NCI-H446 treated with DMSO at 0.1 percent for 48 hours (cell line): ENCODE data around the gene TMEM59L.
"Not testable (repeated sequence)": the region's sequence is repeated elsewhere in the genome, so short reads cannot be mapped to it uniquely, and the experiment has no call there.

Experiments used
- DNase-seq: peaks from one replicate; lab custom pipeline; 2025; lab: John Stamatoyannopoulos, UW

TMEM59L gene

DNA sequence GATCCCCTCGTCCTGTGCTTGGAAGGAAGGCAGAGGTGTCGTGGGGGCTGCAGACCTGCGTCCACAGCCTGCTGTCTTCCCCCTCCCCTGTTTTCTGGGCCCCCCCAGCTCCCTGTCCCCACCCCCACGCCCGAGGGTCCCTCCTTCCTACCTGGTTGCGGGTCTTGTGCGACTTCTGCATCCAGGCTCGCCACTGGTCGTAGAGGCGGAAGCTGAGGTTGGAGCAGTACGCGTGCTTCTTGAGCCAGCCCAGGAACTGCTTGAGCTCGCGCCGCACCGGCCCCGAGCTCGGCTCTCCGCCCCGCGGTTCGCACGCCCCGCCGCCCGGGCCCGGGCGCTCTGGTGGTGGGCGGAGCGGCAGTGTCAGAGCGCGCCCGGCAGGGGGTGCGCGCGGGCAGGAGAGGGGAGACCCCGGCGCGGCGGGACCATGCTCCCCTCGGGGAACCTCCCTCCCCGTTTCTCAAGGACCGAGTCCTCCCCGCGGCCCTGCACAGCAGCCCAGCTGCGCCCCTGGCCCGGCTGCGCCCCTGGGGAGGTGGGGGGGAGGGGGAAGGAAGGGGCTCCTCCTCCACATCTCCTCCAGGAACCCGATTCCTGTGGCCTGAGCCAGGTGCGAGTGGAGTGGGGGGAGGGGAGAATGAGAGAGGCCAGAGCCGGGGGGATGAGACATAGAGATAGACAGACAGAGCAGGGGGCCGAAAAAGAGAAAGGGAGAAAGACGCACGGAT, 18.4 kb upstream of the TMEM59L start:
- DNase-seq, result no peak

DNA sequence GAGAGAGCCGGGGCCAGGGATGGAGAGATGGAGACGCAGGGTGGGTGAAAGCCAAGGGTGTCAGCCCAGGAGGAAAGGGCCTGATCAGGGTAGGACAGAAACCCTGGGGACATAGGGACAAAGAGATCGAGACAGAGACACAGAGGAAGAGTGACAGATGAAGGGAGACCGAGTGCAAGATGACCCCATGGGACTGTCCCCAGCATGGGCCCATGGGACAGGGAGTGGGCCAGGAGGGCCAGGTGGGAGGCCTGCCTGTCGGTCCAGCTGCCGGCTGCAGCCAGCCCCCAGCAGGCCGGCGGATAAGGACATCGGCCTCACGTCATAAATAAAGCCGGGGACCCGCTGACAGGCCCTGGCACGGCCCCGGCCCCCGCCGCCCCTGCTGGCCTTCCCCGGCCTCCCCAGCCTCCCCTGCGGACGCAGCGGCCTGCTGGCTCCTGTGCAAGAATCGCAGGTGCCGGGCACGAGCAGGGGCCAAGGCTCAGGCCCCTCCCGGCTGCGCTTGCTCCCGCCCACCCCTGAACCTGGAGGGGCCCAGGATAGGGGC, 17.8 kb upstream of the TMEM59L start:
- DNase-seq, result no peak

DNA sequence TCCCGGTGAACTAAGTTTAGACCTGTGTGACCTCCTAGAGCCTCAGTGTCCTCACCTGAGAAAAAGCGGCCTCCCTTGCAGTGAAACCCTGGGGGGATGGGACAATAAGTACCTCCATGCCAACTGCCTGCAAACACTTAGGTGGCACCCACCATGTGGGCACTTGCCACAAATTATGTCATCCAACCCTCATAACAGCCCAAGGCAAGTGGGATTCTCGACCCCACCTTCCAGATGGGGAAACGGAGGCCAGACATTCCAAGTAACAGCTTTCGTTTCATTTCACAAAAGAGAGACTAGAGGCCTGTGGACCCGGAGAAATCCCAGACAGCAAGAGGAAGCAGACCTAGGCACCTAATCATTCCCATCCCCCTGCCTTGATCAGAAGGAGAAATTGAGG, 17.2 kb upstream of the TMEM59L start:
- DNase-seq, result no peak

DNA sequence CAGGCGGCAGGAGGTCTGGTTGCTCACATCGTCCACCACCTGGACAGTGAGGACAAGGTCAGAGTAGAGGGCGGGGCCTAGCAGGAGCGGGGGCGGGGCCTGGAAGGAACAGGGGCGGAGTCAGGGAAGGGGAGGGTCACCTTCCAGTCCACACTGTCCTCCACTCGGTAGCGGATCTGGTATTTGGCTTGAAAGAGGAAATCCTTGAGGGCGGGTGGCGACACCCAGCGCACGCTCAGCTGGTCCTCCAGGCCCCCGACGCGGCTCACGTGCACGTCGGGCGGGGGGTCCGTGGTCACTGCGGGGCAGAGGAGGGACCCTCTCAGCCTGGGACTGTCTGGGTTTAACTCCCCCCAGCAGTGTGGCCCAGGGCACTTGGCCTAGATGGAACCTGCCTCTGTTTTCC, 15.9 kb upstream of the TMEM59L start:
- DNase-seq, result no peak

DNA sequence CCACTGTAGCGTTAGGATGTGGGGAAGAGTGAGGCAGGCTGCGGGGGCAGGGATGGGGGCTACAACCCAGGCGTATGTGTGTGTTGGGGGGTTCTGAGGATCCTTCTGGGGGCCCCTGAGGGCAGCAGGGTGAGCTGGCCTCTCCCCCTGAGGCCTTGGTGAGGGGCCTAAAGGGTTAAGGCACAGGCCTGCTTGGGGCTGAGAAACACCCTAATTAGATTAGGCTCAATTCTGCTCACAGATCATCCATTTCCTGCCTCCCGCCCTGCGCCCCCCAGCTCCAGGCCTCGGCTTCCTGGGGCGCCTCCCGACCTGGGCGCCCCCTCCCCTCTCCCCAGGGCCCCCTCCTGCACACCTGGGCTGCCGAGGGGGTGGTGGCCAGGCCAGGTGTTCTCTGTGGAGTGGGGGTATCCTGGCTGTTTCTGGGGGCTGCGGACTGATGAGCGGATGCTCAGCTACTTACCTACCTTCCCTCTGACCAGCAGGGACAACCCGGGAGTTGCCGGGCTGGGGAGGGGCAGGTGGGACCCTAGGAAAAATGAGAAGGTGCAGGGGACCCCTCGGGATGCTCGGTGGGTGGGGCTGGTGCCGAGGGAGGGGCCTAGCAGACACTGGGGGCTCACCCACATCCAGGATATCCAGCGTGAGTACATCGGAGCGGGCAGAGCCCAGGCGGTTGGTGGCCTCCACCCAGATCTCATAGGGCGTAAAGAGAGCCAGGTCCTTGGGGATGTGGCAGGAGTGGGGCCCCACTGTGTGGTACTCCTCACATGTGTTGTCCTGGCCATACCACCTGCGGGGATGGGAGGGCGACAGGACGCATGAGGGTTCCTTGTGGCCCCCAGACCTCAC, 14.6 kb upstream of the TMEM59L start:
- DNase-seq, result no peak

DNA sequence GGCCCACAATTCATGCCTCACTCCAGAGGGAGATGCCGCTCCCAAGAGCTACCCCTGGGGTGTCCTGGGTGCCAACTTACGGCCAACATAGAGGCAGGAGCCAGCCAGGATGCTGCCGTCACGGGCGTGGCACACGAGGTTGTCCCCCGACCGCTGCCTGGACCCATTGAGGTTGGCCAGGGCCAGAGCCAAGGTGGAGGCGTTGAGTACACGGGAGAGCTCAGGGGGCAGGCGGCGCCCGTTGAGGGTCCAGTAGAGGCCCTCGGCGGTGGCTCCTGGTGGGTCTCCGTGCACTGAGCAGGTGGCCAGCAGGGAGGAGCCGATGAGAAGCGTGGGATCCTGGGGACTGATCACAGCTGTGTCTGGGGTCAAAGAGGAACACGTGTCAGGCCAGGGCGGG, 13.2 kb upstream of the TMEM59L start:
- no peak for DNase-seq

DNA sequence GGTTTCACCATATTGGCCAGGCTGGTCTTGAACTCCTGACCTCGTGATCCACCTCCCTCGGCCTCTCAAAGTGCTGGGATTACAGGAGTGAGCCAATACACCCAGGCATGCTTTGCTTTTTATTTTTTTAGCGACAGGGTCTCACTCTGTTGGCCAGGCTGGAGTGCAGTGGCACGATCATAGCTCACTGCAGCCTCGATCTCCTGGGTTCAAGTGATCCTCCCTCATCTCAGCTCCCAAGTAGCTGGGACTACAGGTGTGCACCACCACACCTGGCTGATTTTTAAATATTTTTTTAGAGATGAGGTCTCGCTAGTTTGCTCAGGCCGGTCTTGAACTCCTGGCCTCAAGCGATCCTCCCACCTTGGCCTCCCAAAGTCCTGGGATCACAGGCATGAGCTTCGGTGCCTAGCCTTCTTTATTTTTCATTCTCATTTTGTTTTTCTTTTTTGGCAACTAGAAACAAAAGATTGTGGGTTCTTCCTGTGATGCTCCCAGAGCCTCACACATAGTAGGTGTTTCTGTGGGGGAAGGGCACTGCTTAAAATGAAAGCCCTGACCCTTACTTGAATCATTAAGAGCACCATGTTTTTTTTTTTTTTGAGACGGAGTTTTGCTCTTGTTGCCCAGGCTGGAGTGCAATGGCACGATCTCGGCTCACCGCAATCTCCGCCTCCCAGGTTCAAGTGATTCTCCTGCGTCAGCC, 11.8 kb upstream of the TMEM59L start:
- not testable (repeated sequence) for DNase-seq

DNA sequence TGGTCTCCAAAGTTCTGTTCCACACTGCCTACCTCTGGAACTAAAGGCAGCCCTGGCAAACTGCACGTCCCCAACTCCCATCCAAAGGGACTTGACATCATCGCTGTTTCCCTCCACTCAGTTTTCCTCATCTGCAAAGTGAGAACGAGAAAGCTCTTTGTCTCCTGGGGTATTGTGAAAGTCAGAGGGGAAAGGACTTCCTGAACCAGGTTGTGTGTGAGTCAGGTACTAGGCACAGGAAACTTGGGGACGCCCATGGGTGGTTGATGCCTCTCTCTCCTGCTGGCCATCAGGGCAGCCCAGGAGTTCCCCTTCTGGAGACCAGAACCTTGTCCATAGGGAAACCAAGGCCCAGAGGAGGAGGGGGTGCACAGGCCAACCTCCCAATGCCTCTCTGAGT, 10.8 kb upstream of the TMEM59L start:
- no peak for DNase-seq

DNA sequence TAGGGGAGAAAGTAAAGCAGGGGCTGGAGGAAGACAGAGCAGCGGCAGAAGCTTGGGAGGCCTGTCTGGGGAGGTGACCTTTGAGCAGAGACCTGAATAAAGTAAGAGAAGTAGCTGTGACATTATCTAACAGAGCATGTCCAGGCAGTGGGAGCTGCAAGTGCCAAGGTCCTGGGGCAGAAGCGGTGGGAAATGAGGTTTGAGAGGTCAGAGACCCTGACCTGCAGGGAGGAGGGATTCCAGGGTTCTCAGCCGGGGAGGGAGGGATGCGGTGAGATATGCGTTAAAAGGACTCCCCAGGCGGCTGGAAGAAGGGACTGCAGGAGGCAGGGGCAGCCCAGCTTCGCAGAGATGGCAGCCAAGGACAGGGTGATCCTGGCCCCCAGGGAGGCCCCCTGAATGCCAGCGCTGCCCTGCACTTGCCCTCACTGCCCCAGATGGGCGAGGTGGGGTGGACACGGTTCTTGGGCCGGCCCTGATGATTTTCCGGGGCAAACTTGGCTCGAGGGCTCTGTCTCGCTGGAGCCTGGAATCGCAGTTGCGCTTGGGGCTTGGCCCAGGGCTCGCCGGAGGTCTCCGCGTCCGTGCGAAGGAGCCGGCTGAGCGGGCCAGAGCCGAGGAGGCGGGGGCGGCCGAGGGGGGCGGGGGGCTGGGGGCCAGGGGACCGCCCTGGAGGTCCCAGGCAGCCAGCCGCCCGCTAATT, 9.3 kb upstream of the TMEM59L start:
- DNase-seq, result no peak

DNA sequence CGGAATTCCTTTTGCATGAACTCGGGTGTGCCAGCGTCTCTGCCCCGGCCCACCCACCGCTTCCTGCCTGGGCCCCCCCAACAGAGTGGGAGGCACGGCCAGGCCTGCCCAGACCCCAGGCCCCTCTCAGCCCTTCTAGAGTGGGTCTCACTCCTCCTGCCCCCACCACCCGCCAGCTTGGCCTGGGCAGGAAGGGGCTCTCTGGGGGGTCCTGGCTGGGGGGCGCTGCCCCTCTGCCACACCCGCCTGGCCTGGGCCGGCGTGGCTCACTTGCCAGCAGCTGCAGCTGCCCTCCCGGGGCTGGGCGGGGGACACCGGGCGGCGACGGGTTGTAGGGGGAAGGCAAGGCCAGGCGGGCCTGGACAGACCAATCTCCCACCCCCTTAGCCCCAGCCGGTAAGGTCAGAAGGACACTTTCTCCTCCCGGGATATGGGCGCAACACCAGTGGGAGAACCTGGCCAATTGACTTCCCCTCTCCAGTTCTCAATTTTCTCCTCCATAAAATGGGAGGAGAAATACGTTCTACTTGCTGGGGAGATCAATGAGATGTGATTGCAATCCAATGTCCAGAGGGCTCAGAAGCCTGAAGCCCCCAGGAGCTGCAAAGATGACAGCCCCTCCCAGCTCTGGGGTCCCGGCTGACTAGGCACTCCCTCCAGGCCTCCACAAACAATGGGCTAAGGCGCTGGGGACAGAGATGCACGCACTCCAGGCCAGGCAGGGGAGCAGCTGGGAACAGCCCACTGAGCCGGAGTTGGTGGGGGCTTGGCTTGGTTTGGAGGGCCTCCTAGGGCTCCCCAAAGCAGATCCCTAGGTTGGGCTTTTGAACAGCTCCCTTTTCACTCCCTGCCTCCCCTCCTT, 8.5 kb upstream of the TMEM59L start:
- no peak for DNase-seq

DNA sequence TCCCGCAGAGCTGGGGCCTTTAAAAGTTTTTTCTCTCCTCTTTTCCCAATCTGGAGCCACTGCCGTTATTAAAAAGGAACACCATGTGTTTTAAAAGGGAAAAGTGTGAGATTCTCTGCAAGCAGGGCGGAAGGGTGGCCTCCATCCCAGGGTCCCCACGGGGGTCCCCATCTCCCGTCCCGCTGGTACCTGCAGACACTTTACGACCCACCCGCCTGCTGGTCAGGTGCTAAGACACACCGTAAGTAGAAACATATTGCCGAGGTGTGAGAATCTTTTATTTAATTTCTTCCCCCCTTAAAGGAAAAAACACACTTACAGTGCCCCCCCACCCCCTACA, 7.9 kb upstream of the TMEM59L start:
- no peak for DNase-seq

DNA sequence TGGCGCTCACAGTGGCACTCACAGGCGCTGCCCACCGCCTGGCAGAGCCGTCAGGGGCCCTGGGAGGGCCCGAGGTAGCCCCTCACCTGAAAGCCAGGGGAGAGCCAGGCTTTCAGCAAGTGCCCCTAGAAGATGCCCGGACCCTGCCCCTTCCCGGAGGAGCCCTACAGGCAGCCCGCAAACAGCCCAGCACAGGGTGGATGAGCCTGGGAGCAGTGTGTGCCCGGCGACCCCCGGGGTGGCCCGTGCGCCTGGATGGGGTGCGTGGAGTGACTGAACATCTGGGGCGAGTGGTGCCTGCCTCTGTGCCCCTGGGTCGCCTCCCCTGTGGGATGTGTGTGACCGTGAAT, 7.5 kb upstream of the TMEM59L start:
- DNase-seq, result no peak

DNA sequence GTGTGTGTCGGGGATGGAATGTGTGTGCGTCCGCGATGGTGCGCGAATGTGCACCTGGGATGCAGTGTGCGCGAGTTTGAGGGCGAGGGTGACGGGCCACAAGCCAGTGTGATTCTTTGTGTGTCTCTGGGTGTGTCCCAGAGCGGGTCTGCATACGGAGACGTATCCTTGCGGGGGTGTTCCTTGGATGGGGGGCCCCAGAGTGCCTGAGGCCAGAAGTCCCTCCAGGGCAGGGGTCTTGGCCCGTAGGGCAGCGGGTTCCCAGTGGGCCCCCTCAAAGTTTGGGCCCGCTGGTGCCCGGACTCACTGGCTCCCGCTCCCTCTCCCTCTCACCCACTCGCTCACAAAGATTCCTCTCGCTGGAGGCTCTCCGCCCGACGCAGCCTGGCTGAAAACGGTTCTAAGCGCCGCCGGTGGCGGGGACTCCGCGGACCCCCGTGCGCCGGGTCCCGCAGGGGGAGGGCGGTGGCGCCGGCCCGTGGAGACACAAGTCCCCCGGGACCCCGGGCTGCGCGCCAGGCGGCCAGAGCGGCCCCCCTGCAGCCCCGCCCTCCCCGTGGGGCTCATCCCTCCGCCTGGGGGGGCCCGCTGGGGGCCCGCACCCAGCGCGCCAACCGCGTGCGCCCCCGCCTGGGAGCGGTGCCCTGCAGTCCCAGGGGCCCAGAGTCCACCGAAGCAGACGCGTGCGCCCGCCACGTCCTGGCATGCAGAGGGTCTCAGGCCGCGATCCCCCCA, 7.0 kb upstream of the TMEM59L start:
- no peak for DNase-seq

DNA sequence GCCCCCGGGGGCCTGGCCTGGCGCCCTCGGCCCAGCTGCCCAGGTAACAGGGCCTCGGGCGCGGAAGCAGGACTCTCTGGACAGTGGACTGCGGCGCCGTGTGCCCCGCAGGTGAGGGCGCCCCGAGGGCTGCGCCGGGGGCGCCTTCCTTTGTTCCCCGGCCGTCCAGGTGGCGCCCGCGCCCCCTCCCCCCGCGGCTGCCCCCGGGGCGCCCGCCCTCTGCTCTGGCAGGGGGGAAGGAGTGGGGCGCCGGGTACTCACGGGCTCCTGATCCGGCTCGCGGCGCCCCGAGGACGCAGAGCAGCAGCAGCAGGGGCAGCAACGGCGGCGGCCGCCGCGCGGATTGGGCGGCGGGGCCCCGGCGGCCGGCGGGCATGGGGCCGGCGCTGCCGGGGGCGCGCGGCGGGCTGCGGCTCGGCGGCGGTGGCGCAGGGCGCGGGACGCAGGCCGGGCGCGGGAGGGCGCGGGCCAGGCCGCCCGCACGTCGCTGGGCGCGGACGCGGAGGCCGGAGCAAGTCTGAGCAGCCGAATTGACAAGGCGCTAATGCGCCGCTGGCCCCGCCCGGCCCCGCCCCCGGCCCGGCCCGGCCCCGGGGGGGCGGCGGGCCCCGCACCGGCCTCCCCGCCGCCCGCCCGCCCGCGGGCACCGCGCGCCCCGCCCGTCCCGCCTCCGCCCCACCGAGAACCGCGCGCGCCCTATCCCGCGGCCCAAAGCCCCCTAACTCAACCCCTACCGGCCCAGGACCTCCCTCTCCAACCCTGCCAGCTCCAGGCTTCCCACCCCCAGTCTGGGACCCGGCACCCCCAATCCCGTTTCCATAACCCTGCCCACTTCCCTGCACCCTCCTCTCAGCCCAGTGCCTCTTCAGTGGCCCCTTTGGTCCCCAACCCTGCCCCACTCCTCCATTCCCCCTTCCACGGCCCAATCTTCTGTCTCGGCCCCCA, 6.1 kb upstream of the TMEM59L start, which contains the start of gene CRLF1:
Gene CRLF1, minus strand, starts transcription at position 519 of the 945 bp plus-strand sequence. Its CDS starts 143 bp downstream, at position 376.
- DNase-seq, result no peak

DNA sequence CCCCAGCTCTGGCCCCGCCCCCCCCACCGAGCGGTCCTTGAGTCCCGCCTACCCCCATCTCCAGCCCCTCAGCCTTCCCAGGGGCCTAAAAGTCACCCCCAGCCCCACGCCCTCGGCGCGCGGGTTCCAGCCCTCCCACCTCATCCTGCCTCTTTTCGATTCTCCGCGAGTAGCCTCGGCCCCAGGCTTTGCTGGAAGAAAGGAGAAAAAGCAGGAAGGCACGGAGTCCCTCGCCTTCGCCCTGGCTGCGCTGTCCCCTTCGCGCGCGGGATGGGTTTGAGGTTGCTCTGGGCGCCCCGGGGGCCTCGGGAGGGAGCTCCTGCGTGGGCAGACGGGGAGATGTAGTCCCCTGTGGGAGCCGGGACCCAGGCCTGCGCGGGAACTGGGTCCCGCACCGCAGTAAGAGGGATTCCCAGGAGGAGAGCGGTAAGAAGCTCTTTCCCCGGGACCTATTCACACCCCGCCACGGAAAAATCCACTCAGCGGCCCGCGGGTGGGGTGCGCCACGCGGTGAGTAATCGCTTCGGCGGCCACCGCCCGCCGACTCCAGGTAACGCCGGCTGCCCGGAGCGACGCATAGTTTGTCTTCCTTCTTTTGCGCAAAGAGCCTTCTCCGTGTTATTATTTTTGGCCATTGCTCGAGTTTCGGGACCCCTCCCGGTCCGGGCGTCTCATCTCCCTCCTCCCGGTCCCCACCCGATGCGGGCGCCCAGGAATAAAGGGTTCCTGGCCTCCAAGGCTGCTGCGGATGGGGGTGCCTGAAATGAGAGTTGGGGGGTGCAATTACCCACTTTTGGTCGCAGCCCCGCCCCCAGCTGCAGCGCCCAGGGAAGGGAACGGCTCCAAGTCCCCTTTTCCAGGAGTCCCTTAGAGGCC, 5.2 kb upstream of the TMEM59L start:
- DNase-seq, result no peak

DNA sequence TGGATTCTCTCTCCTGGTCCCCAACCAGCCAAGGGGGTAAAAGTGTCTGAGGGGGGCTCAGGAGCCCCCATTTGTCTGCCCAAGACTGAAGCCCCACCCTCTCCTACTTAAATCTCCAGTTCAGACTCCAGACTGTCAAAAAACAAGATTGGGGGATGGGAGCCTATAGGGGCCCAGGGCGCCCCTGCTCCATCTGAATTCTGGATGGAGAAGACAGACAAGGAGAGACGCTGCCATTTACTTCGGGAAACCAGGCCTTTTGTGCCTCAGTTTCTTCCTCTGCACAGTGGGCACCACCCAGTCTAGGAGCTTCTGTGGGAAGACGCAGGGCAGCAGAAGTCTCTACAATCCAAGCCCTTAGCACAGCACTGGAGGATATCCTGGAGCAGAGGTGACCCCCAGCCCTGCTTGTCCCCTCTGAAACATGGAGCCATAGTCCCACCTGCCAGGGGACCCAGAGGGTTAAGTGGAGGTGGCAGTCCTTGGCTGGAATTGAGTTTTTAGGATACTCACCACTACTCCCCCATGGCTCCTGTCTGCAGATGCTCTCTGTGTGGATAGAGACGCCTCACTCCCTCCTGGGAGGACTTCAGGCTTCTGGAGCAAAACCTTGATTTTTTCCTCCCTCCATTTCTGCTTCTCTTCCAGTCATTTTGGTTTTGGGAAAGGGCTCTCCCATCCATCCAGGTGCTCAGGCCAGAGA, 4.4 kb upstream of the TMEM59L start:
- DNase-seq, result no peak
